Measurements from ENCODE around the gene RPS6KB2.
"Not testable (repeated sequence)": the region's sequence is repeated elsewhere in the genome, so short reads cannot be mapped to it uniquely, and the experiment has no call there.

GRCh38 chr11:67402192-67402839 lies 26.0 kb upstream of the RPS6KB2 start:
- peak in 1 of 6 experiments; percentile 10 for TF ChIP-seq CTCF (IDR thresholded peaks at IDR 0.05)
- not testable (repeated sequence) for TF ChIP-seq POLR2A (IDR thresholded peaks at IDR 0.05)
